AG04449 (cell line): Measurements from ENCODE around the gene JOSD1.

ENCODE experiments used
- CTCF ChIA-PET: fragments of 350-600 bp; formaldehyde crosslinking; extraction: SDS; loops from one replicate; lab custom pipeline; 2021; ENCODE audit warnings: antibody characterized with exemption; lab: Yijun Ruan, JAX
- POLR2A ChIA-PET: fragments of 400-600, 350-600 bp; formaldehyde crosslinking; extraction: SDS; loops from one replicate; lab custom pipeline; 2020; ENCODE audit warnings: antibody characterized with exemption, inconsistent platforms; lab: Yijun Ruan, JAX
- DNase-seq: peaks from one replicate; pipeline ENCODE4 v3.0.0-alpha.2; 2010; ENCODE audit warnings: low read depth, low spot score
- H3K4me3 ChIP-seq: 2 replicates; pipeline ENCODE4 v1.5.1; 2011; ENCODE audit warnings: low read depth, mild to moderate bottlenecking, control low read depth, low read length
- CTCF ChIP-seq: IDR thresholded peaks from one replicate; pipeline ENCODE4 v1.5.1; 2011; ENCODE audit warnings: mild to moderate bottlenecking, moderate library complexity, low read length, control low read depth, inconsistent platforms; ENCODE audit not compliant: insufficient read depth; ENCODE audit errors: missing control alignments

The JOSD1 gene

GRCh38 chr22:38742176-38742942 lies 41.6 kb upstream of the JOSD1 start:
- ChIA-PET CTCF (interaction anchor here (1.0 to 2.9 kb wide), 6 partner anchors 8 to 690 kb away, joined by 3 to 15 read pairs (median 4); no protein-coding TSS in a partner anchor), POLR2A (no interaction called here)
- H3K4me3 ChIP-seq: no peak overlapping the region
- TF ChIP-seq CTCF: no peak
- no peak for DNase-seq

- ChIA-PET CTCF (interaction anchor here (0.6 to 2.9 kb wide), 5 partner anchors 8 to 689 kb away, joined by 3 to 15 read pairs (median 4); no protein-coding TSS in a partner anchor), POLR2A (no interaction called here)
- DNase-seq: no peak
- no peak for TF ChIP-seq CTCF
- no peak overlapping the region for H3K4me3 ChIP-seq
Measured at GRCh38 chr22:38741576-38741975, 40.8 kb upstream of the JOSD1 start.

GRCh38 chr22:38741166-38741565 lies 40.4 kb upstream of the JOSD1 start:
- no peak for DNase-seq
- ChIA-PET CTCF (interaction anchor here (0.6 to 2.9 kb wide), 5 partner anchors 7 to 689 kb away, joined by 3 to 15 read pairs (median 4); no protein-coding TSS in a partner anchor), POLR2A (no interaction called here)
- TF ChIP-seq CTCF: no peak
- H3K4me3 ChIP-seq: no peak overlapping the region

- no peak for DNase-seq
- TF ChIP-seq CTCF: no peak
- H3K4me3 ChIP-seq: no peak overlapping the region
- ChIA-PET CTCF (interaction anchor here (0.6 to 1.8 kb wide), 3 partner anchors 10 to 28 kb away, joined by 3 to 6 read pairs (median 5); no protein-coding TSS in a partner anchor), POLR2A (no interaction called here)
Measured at GRCh38 chr22:38740754-38741153, 40.0 kb upstream of the JOSD1 start.

- ChIA-PET POLR2A (no interaction called here), CTCF (interaction anchor here (0.6 to 1.8 kb wide), 5 partner anchors 10 to 29 kb away, joined by 3 to 6 read pairs (median 4); no protein-coding TSS in a partner anchor)
- no peak for TF ChIP-seq CTCF
- no peak overlapping the region for H3K4me3 ChIP-seq
- no peak for DNase-seq
Measured at GRCh38 chr22:38740116-38740723, 39.5 kb upstream of the JOSD1 start.
